DMS114 treated with DMSO at 0.1 percent for 48 hours (cell line): ENCODE measurements around the gene MTOR.

Source experiments
- DNase-seq: peaks from one replicate; lab custom pipeline; 2025; ENCODE audit not compliant: unreplicated experiment; lab: John Stamatoyannopoulos, UW

Gene MTOR

GRCh38 chr1:11153184-11153583 is 109.2 kb downstream of the MTOR start:
- DNase-seq: no peak

GRCh38 chr1:11152755-11153154 is 109.6 kb downstream of the MTOR start:
- no peak for DNase-seq

- DNase-seq: no peak
Measured at GRCh38 chr1:11151826-11152612, 110.3 kb downstream of the MTOR start.

- DNase-seq: no peak
Measured at GRCh38 chr1:11151114-11151513, 111.2 kb downstream of the MTOR start.

GRCh38 chr1:11150326-11150725 is 112.0 kb downstream of the MTOR start:
- no peak for DNase-seq

- DNase-seq: no peak
Measured at GRCh38 chr1:11147197-11147770, 115.1 kb downstream of the MTOR start.

GRCh38 chr1:11145741-11146140 is 116.6 kb downstream of the MTOR start:
- no peak for DNase-seq

- DNase-seq: no peak
Measured at GRCh38 chr1:11144570-11145256, 117.6 kb downstream of the MTOR start.

GRCh38 chr1:11143907-11144306 is 118.4 kb downstream of the MTOR start:
- DNase-seq: no peak

GRCh38 chr1:11143401-11143800 is 119.0 kb downstream of the MTOR start:
- no peak for DNase-seq

GRCh38 chr1:11142618-11143391 is 119.5 kb downstream of the MTOR start:
- no peak for DNase-seq

- DNase-seq: no peak
Measured at GRCh38 chr1:11138952-11139351, 123.4 kb downstream of the MTOR start.

GRCh38 chr1:11138029-11138428 is 124.3 kb downstream of the MTOR start:
- no peak for DNase-seq

- no peak for DNase-seq
Measured at GRCh38 chr1:11134898-11135266, 127.5 kb downstream of the MTOR start.

- no peak for DNase-seq
Measured at GRCh38 chr1:11134251-11134897, 128.0 kb downstream of the MTOR start.

GRCh38 chr1:11132563-11133293 is 129.6 kb downstream of the MTOR start:
- no peak for DNase-seq

- DNase-seq: no peak
Measured at GRCh38 chr1:11131816-11132215, 130.5 kb downstream of the MTOR start.

- DNase-seq: no peak
Measured at GRCh38 chr1:11130406-11130805, 131.9 kb downstream of the MTOR start.

GRCh38 chr1:11129649-11130390 is 132.5 kb downstream of the MTOR start:
- no peak for DNase-seq

- DNase-seq: no peak
Measured at GRCh38 chr1:11126569-11126968, 135.8 kb downstream of the MTOR start.
